Liver (tissue), 3 donors: ENCODE data around the gene HERPUD2.

Source experiments
- EGR1 ChIP-seq, 2 donors: IDR thresholded peaks; 2 replicates each; pipeline ENCODE4 v1.6.1; 2016 to 2018; ENCODE audit warnings: antibody characterized with exemption in 2 of 2, low read depth in 2 of 2
- GABPA ChIP-seq, 2 donors: IDR thresholded peaks in 1 of 2; conservative IDR thresholded peaks in 1 of 2; 2 replicates each; pipeline ENCODE4 v1.6.1; 2016; ENCODE audit warnings: antibody characterized with exemption in 2 of 2, mild to moderate bottlenecking in 1 of 2, moderate library complexity in 1 of 2
- NR2F2 ChIP-seq: IDR thresholded peaks from 2 replicates; pipeline ENCODE4 v1.6.1; 2016; ENCODE audit warnings: antibody characterized with exemption
- RAD21 ChIP-seq, 2 donors: IDR thresholded peaks; 2 replicates each; pipeline ENCODE4 v1.6.1; 2016; ENCODE audit warnings: antibody characterized with exemption in 2 of 2, mild to moderate bottlenecking in 2 of 2
- SP1 ChIP-seq: IDR thresholded peaks from 2 replicates; pipeline ENCODE4 v1.6.1; 2018; ENCODE audit warnings: antibody characterized with exemption, mild to moderate bottlenecking
- TAF1 ChIP-seq: conservative IDR thresholded peaks from 2 replicates; pipeline ENCODE4 v1.6.1; 2016; ENCODE audit warnings: antibody characterized with exemption, mild to moderate bottlenecking
- YY1 ChIP-seq: IDR thresholded peaks from 2 replicates; pipeline ENCODE4 v1.6.1; 2016; ENCODE audit warnings: antibody characterized with exemption, mild to moderate bottlenecking
- TF ChIP-seq, protein P1 (sequence below): IDR thresholded peaks from 2 replicates; pipeline ENCODE4 v1.6.1; 2016; ENCODE audit warnings: antibody characterized with exemption
- TF ChIP-seq, protein P2 (sequence below): fragments of 150-350 bp; IDR thresholded peaks from 2 replicates; pipeline ENCODE4 v1.5.1; 2017; ENCODE audit warnings: improper control_type of control experiment, low read depth, low read length; ENCODE audit not compliant: missing input control
- TF ChIP-seq, protein P3 (sequence below): IDR thresholded peaks from 2 replicates; pipeline ENCODE4 v1.6.1; 2016; ENCODE audit warnings: antibody characterized with exemption
- TF ChIP-seq, protein P4 (sequence below): IDR thresholded peaks from 2 replicates; pipeline ENCODE4 v1.6.1; 2016; ENCODE audit warnings: antibody characterized with exemption, mild to moderate bottlenecking
- donor health status: healthy.
- donor health status: healthy.

DNA sequence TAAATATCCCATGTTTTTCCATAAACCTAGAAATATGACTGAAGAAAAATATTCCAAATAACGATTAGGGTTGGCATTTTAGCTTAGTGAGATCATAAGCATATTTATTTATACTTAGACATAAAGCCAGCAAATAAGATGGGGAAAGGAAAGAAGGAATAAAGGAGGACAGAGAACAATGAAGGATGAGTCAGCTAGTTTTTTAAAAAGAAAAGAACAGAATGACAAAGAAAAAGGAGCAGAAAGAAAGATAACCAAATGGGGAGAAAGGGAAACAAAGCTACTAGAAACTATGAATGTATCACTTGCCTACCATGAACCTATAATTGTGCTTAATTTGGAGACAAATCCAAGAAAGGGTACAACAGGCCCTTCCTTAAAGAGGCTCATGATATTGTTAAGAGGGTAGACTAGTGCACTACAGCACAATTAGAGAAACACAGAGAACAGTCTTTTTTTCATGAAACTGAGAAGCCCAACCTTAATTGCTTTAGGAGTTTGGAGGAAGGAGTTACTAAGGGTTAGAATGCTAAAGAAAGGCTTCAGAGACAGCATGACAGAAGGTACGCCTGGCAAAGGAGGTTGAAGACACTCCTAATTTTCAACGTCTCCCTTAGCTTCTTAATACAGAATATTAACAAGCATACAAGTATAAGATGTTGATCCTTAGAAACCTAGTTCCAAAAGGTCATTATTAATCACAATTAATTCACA, 23.9 kb downstream of the HERPUD2 start:
- TF ChIP-seq, protein P1, sequence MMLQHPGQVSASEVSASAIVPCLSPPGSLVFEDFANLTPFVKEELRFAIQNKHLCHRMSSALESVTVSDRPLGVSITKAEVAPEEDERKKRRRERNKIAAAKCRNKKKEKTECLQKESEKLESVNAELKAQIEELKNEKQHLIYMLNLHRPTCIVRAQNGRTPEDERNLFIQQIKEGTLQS = no peak
- TF ChIP-seq GABPA (IDR thresholded peaks at IDR 0.05 in 1 of 2, conservative IDR thresholded peaks at IDR 0.05 in 1 of 2) = no peak
- no peak for TF ChIP-seq YY1
- TF ChIP-seq, protein P2, sequence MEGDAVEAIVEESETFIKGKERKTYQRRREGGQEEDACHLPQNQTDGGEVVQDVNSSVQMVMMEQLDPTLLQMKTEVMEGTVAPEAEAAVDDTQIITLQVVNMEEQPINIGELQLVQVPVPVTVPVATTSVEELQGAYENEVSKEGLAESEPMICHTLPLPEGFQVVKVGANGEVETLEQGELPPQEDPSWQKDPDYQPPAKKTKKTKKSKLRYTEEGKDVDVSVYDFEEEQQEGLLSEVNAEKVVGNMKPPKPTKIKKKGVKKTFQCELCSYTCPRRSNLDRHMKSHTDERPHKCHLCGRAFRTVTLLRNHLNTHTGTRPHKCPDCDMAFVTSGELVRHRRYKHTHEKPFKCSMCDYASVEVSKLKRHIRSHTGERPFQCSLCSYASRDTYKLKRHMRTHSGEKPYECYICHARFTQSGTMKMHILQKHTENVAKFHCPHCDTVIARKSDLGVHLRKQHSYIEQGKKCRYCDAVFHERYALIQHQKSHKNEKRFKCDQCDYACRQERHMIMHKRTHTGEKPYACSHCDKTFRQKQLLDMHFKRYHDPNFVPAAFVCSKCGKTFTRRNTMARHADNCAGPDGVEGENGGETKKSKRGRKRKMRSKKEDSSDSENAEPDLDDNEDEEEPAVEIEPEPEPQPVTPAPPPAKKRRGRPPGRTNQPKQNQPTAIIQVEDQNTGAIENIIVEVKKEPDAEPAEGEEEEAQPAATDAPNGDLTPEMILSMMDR = no peak
- TF ChIP-seq RAD21 (IDR thresholded peaks at IDR 0.05) = no peak
- TF ChIP-seq TAF1 = no peak
- TF ChIP-seq, protein P3, sequence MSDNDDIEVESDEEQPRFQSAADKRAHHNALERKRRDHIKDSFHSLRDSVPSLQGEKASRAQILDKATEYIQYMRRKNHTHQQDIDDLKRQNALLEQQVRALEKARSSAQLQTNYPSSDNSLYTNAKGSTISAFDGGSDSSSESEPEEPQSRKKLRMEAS = no peak
- no peak for TF ChIP-seq NR2F2
- TF ChIP-seq, protein P4, sequence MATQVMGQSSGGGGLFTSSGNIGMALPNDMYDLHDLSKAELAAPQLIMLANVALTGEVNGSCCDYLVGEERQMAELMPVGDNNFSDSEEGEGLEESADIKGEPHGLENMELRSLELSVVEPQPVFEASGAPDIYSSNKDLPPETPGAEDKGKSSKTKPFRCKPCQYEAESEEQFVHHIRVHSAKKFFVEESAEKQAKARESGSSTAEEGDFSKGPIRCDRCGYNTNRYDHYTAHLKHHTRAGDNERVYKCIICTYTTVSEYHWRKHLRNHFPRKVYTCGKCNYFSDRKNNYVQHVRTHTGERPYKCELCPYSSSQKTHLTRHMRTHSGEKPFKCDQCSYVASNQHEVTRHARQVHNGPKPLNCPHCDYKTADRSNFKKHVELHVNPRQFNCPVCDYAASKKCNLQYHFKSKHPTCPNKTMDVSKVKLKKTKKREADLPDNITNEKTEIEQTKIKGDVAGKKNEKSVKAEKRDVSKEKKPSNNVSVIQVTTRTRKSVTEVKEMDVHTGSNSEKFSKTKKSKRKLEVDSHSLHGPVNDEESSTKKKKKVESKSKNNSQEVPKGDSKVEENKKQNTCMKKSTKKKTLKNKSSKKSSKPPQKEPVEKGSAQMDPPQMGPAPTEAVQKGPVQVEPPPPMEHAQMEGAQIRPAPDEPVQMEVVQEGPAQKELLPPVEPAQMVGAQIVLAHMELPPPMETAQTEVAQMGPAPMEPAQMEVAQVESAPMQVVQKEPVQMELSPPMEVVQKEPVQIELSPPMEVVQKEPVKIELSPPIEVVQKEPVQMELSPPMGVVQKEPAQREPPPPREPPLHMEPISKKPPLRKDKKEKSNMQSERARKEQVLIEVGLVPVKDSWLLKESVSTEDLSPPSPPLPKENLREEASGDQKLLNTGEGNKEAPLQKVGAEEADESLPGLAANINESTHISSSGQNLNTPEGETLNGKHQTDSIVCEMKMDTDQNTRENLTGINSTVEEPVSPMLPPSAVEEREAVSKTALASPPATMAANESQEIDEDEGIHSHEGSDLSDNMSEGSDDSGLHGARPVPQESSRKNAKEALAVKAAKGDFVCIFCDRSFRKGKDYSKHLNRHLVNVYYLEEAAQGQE = no peak
- TF ChIP-seq SP1 = no peak
- TF ChIP-seq EGR1 (IDR thresholded peaks at IDR 0.05; ENCODE audit: low read depth in 2 of 2) = no peak
